SKM-1 (cell line): ENCODE data around the gene AGPAT2.

ENCODE experiments used
- DNase-seq: peaks from one replicate; lab custom pipeline; 2025; ENCODE audit not compliant: unreplicated experiment; lab: John Stamatoyannopoulos, UW

Gene AGPAT2

GRCh38 chr9:136629001-136629878, 58.0 kb downstream of the AGPAT2 start:
- no peak for DNase-seq

DNA sequence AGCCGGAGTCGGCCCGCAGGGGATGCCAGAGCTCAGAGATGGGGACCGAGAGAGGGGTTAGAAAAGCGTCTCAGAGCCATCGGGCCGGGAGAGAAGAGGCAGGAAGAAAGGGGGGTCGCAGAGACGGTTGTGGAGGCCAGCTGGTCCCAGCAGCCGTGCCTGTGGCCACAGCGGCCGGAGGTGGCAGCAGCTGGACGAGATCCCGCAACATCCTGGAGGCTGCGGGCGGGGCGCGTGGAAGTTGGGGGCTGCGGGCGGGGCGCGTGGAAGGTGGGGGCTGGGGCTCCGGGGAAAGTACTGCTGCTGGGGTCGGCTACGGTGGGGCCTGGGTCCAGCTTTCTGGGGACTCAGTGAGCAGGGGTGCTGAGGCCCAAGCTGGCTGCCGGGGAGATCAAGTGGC, 59.0 kb downstream of the AGPAT2 start:
- DNase-seq, result no peak

GRCh38 chr9:136627703-136628102, 59.6 kb downstream of the AGPAT2 start:
- DNase-seq, result no peak

DNA sequence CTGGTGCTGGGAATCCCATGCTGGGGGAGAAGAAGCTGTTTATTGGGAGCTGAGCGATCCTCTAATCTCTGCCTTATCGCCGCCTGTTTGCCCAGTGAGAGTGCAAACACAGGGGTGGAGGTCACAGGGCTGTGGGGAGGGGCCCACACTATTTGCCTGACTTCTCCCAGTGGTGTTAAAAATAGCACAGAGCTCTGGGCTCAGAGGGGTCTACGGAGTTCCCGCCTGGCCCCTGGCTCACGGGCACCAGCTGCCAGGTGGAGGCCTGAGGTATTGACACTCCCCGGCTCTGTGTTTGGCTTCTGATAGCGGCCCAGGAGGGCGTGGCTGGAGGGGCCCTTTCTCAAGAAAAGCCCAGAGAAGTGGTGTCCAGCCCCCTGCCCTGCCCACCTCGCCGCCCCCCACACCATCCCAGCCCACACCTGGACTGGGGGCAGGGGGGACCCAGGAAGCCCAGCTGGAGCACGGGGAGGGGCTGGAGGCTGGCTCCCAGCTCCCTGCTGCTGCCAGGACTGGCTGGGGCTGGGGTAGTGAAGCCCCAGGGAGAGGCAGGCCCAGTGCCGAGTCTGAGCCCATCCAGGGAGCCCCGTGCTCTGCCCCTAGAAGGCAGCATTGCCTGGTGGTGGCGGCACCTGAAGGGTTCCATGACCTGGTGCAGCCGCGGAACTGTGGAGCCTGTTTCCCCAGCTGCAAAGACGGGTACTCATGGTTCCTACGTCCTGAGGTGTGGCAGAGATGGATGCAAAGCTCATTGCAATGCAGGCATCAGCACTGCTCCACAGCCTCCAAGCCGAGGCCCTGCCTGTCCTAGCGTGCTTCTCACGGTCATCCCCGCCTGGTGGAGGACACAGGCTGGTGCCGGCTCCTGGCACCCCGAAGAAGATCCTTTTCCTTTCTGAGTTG, 60.3 kb downstream of the AGPAT2 start:
- no peak for DNase-seq

DNA sequence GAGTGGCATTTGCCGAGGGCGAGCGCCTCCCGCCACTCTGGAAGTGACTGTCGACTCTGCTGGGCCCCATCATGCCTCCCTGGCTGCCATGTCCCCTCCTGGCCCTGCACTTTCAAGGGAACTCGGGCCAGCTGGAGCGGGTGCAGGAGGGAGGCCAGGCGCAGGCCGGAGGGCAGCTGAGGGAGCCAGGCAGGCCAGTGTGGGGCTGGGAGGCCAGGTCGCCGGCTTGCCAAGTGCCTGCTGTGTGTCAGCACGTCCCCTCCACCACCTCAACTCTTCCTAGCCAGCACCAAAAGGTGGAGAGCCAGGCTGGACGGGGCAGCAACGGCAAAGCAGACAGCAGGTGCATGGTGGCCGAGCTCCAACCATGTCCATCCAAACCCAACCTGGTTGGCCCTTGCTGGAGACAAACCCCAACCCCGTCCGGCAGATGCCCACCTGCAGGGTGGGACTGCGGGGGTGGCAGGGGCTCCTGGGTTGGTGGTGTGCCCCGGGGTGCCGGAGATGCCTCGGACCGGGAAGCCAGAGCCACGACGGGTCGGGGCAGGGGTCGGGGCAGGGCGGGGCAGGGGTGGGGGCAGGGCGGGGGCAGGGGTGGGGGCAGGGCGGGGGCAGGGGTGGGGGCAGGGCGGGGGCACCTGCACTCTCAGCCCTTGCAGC, 61.1 kb downstream of the AGPAT2 start:
- DNase-seq, result no peak

DNA sequence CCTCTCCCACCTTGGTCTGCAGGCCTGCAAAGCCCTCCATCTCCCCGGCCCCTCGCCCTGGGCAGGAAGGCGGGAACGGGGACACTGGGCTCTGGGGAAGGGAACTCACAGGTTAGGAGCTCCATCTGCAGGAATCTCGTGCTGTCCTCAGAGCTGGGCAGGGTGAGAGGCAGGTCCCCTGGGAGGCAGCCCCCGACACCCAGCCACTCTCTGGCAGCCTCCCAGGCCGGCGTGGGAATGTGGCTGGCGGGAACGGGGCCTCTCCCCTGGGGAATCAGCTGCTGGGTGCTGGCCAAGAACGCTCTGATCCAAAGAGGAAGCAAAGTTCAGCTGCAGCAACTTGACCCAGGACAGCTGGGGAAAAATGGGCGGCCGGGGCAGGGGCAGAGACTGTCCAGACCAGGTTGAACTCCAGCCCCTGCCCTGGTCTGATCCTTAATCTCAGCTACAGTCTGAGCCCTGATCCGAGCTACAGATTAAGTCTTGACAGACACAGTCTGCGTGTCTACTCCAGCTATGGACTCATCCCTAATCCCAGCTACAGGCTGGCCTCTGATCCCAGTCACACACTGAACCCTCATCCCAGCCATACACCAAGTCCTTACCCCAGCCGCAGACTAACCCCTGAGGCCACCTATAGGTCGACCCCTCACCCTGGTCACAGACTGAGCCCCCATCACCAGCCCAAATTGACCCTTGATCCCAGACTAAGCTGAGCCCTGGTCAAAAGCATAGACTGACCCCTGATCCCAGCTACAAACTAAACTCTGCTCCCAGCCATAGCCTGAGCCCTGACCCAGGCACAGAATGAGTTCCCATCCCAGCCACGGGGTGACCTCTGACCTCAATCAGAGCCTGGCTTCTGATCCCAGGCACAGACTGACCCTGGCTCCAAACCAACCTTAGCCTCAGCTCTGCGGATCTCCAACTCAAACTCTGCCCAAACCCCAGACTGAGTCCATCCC, 61.9 kb downstream of the AGPAT2 start:
- DNase-seq, result peak; percentile 13

GRCh38 chr9:136624184-136624951, 62.9 kb downstream of the AGPAT2 start:
- DNase-seq, result no peak

DNA sequence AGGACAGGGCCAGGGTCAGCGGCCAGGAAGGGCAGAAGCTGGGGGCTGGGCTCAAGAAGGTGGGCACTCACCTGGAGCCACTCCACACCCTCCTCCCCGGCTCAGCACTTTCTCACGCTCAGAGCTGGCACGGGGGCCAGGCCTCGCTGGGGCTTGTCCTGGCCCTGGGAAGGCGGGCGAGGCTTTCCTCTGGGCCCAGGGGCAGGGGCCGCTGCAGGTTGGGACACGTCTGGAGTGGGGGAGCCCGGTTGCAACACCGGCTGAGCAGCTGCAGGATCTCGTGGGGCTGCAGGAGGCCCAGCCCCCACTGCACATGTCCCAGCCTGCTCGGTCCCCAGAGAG, 63.4 kb downstream of the AGPAT2 start:
- DNase-seq, result no peak
